Osteocyte (in vitro differentiated cells): Measurements from ENCODE around the gene CELA2B. TPM values are rescaled to one million over a fixed set of nuclear protein-coding genes. Genes with fewer than 3 reads are reported as not detected.

ENCODE experiments used
- DNase-seq: peaks from one replicate; pipeline ENCODE4 v3.0.0; 2021; ENCODE audit warnings: mixed read lengths; ENCODE audit not compliant: unreplicated experiment; ENCODE audit errors: extremely low spot score
- H3K27ac Mint-ChIP-seq: one replicate; pipeline ENCODE4 v1.8.0; 2021; ENCODE audit warnings: mild to moderate bottlenecking, mixed read lengths; ENCODE audit not compliant: unreplicated experiment
- H3K27me3 Mint-ChIP-seq: one replicate; pipeline ENCODE4 v1.8.0; 2021; ENCODE audit warnings: mixed read lengths; ENCODE audit not compliant: unreplicated experiment
- H3K36me3 Mint-ChIP-seq: one replicate; pipeline ENCODE4 v1.8.0; 2021; ENCODE audit warnings: mixed read lengths; ENCODE audit not compliant: unreplicated experiment
- H3K4me1 Mint-ChIP-seq: one replicate; pipeline ENCODE4 v1.8.0; 2021; ENCODE audit warnings: mixed read lengths; ENCODE audit not compliant: unreplicated experiment
- H3K4me3 Mint-ChIP-seq: one replicate; pipeline ENCODE4 v1.8.0; 2021; ENCODE audit warnings: mild to moderate bottlenecking, moderate library complexity, mixed read lengths; ENCODE audit not compliant: unreplicated experiment
- H3K9me3 Mint-ChIP-seq: one replicate; pipeline ENCODE4 v1.8.0; 2021; ENCODE audit warnings: mixed read lengths; ENCODE audit not compliant: unreplicated experiment
- CTCF ChIP-seq: fragments of 200-600 bp; sonication (generic); IDR thresholded peaks from 2 replicates; pipeline ENCODE4 v1.5.0; 2021; ENCODE audit warnings: antibody characterized with exemption, mild to moderate bottlenecking, moderate library complexity
- total RNA-seq: library from RNA; stranded (reverse); gene quantifications from 2 replicates; pipeline ENCODE4 v1.2.1, GENCODE V29; 2021

CELA2B gene
- total RNA-seq, 1 donor from 2014 or later = not detected

GRCh38 chr1:15442119-15442518 is 33.8 kb upstream of the CELA2B start:
- Mint-ChIP-seq H3K36me3 (no peaks in the 10 kb centered on the region), H3K27me3 (peaks cover 5% of the 10 kb centered on the region), H3K4me3 (no peak overlapping the region), H3K27ac (no peak overlapping the region), H3K4me1 (no peaks in the 10 kb centered on the region), H3K9me3 (no peaks in the 10 kb centered on the region)
- no peak for DNase-seq
- no peak for TF ChIP-seq CTCF

GRCh38 chr1:15442759-15443158 is 33.1 kb upstream of the CELA2B start:
- TF ChIP-seq CTCF = no peak
- no peaks in the 10 kb centered on the region for H3K4me1 Mint-ChIP-seq
- no peaks in the 10 kb centered on the region for H3K9me3 Mint-ChIP-seq
- no peak overlapping the region for H3K4me3 Mint-ChIP-seq
- no peak overlapping the region for H3K27ac Mint-ChIP-seq
- no peaks in the 10 kb centered on the region for H3K36me3 Mint-ChIP-seq
- H3K27me3 Mint-ChIP-seq = peaks cover 5% of the 10 kb centered on the region
- DNase-seq = no peak

- DNase-seq = no peak
- Mint-ChIP-seq H3K4me1 (no peaks in the 10 kb centered on the region), H3K9me3 (no peaks in the 10 kb centered on the region), H3K27me3 (peaks cover 5% of the 10 kb centered on the region), H3K27ac (no peak overlapping the region), H3K36me3 (no peaks in the 10 kb centered on the region), H3K4me3 (no peak overlapping the region)
- no peak for TF ChIP-seq CTCF
These were observed 32.6 kb upstream of the CELA2B start for GRCh38 chr1:15443281-15443680.

GRCh38 chr1:15444468-15445389 is 31.2 kb upstream of the CELA2B start:
- DNase-seq = no peak
- Mint-ChIP-seq H3K4me1 (no peaks in the 10 kb centered on the region), H3K4me3 (no peak overlapping the region), H3K27ac (no peak overlapping the region), H3K9me3 (no peaks in the 10 kb centered on the region), H3K36me3 (no peaks in the 10 kb centered on the region), H3K27me3 (peaks cover 5% of the 10 kb centered on the region)
- TF ChIP-seq CTCF = no peak

GRCh38 chr1:15445390-15446122 is 30.3 kb upstream of the CELA2B start:
- no peak for DNase-seq
- Mint-ChIP-seq H3K36me3 (no peaks in the 10 kb centered on the region), H3K4me3 (no peak overlapping the region), H3K4me1 (no peaks in the 10 kb centered on the region), H3K9me3 (no peaks in the 10 kb centered on the region), H3K27ac (no peak overlapping the region), H3K27me3 (peaks cover 5% of the 10 kb centered on the region)
- no peak for TF ChIP-seq CTCF
